Activated naive CD8-positive, alpha-beta T cell treated with anti-CD3 and anti-CD28 coated beads, Interleukin-2, amount 50 U/mL, for 24 hours (primary cell): ENCODE results near the gene LDLRAD4.
"Not testable (repeated sequence)": the region's sequence is repeated elsewhere in the genome, so short reads cannot be mapped to it uniquely, and the experiment has no call there.

ENCODE experiments used
- ATAC-seq: fragments of 150-1000 bp; cut with Tn5 transposase; one replicate; pipeline ENCODE4 v1.10.0; 2021
- DNase-seq: peaks from one replicate; pipeline ENCODE4 v3.0.0; 2021
- H3K27ac Mint-ChIP-seq: one replicate; pipeline ENCODE4 v1.8.0; 2021; ENCODE audit warnings: mild to moderate bottlenecking, mixed read lengths
- H3K27me3 Mint-ChIP-seq: one replicate; pipeline ENCODE4 v1.8.0; 2021; ENCODE audit warnings: mixed read lengths
- H3K36me3 Mint-ChIP-seq: one replicate; pipeline ENCODE4 v1.8.0; 2021; ENCODE audit warnings: low read depth, mixed read lengths
- H3K4me1 Mint-ChIP-seq: one replicate; pipeline ENCODE4 v1.8.0; 2021; ENCODE audit warnings: mixed read lengths
- H3K4me3 Mint-ChIP-seq: one replicate; pipeline ENCODE4 v1.8.0; 2021; ENCODE audit warnings: mild to moderate bottlenecking, moderate library complexity, mixed read lengths
- H3K9me3 Mint-ChIP-seq: one replicate; pipeline ENCODE4 v1.8.0; 2021; ENCODE audit warnings: mixed read lengths

The LDLRAD4 gene

GRCh38 chr18:13465476-13465875, 246.9 kb downstream of the LDLRAD4 start:
- peaks cover 16% of the 10 kb centered on the region for H3K9me3 Mint-ChIP-seq
- no peak for DNase-seq
- peaks cover 59% of the 10 kb centered on the region for H3K4me1 Mint-ChIP-seq
- peaks cover 30% of the 10 kb centered on the region for H3K36me3 Mint-ChIP-seq
- no peak for ATAC-seq
- no peaks in the 10 kb centered on the region for H3K27me3 Mint-ChIP-seq
- H3K4me3 Mint-ChIP-seq, result peak overlapping the region; percentile 86
- H3K27ac Mint-ChIP-seq, result peak overlapping the region; percentile 93

DNA sequence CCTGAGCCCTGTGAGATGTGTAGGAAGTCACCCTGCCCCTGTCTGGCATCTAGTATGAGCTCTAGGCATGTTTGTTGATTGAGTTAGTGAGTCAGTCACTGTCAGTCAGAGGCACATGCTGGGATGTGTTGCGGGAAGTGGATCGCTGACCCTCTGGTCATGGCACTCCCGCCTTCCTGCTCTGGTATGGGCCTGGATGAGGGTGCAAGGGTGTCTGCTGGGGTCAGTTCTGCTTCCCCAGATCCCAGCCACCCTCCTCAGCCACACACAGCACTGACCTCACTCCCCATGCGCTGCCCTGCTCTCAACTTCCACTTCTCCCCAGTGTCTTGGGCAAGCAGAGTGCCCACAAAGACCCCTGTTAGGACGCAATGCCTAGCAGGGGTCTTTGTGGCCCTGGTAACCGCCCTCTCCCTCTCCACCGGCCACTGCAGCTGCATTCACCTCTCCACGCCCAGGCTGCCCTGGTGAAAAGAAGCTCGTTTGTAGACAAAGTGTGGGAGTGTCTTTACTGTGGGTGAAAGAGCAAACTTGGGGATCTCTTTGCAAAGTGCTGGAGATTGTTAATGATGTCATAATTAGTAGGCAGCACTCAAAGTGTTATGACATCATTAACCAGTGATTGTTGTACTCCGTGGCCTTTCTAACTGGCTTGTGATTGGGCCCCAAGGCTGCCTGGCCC, 252.1 kb downstream of the LDLRAD4 start:
- no peak overlapping the region for H3K4me3 Mint-ChIP-seq
- no peak for DNase-seq
- no peaks in the 10 kb centered on the region for H3K27me3 Mint-ChIP-seq
- no peak overlapping the region for H3K27ac Mint-ChIP-seq
- H3K9me3 Mint-ChIP-seq, result peaks cover 16% of the 10 kb centered on the region
- peaks cover 38% of the 10 kb centered on the region for H3K4me1 Mint-ChIP-seq
- H3K36me3 Mint-ChIP-seq, result peaks cover 38% of the 10 kb centered on the region
- ATAC-seq, result no peak

DNA sequence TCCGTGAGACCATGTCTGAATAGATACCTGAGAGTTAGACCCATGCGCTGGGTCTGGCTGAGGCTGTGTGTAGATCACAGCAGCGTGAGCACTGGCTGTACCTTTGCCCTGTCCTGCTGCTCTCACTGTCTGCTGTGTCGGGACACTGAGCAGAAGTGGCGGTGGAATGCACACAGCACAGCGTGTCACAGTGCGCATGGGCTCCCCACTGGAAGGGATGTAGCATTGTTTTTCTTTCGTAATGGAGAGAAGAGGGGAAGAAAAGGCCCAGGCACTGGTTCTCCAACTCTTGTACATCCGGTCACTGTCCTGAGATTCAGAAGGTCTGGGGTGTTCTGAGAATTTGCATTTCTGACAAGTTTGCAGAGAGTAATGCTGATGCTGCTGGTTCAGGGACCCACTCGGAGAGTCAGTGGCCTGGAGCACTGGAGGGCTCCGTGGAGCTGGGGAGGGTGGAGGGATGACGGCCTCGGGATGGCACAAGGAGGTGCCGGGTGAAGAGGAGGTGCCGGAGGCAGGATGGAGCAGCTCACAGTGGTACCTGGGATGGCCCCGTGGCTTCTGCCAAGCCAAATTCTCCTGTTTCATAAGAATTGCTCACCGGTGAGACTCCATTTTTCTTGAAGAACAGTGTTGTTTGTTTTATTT, 252.8 kb downstream of the LDLRAD4 start:
- Mint-ChIP-seq H3K36me3 (peaks cover 37% of the 10 kb centered on the region), H3K4me1 (peaks cover 33% of the 10 kb centered on the region), H3K4me3 (no peak overlapping the region), H3K27me3 (no peaks in the 10 kb centered on the region), H3K9me3 (peaks cover 16% of the 10 kb centered on the region), H3K27ac (no peak overlapping the region)
- ATAC-seq (no peak), DNase-seq (no peak)

DNA sequence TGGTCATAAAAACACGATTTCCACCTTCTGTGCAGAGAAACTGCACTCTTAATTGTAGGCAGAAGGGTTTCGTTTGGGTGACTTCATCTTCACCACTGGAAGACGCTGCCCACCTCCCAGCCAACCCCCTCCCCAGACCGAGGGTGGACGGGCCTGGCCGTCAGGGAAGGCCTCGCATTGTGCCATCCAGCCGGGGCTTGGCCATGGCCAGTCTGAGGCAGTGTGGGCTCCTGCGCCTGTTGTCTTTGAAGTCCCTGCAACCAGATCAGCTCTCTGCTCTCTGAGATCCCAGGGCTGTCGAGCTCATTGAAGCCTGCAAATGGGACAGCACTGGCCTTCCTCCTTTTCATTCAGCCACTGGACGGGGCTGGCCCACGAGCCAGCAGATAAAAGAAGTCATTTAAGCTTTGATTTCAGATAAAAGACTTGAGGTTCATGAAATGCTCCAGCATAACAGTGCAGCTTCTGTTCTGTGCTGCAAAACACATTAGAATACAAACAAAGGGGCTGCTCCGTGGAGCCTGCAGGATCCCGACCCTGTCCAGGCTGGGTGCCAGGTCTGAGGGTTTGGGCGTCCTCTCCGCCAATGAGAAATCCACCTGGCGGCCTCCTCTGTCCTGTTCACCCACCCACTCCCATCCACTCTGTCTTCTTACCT, 253.5 kb downstream of the LDLRAD4 start:
- Mint-ChIP-seq H3K4me1 (peaks cover 30% of the 10 kb centered on the region), H3K9me3 (peaks cover 8% of the 10 kb centered on the region), H3K4me3 (no peak overlapping the region), H3K36me3 (peaks cover 37% of the 10 kb centered on the region), H3K27me3 (no peaks in the 10 kb centered on the region), H3K27ac (no peak overlapping the region)
- DNase-seq (no peak), ATAC-seq (no peak)

GRCh38 chr18:13473751-13474150, 255.2 kb downstream of the LDLRAD4 start:
- Mint-ChIP-seq H3K27ac (no peak overlapping the region), H3K4me1 (peaks cover 27% of the 10 kb centered on the region), H3K36me3 (peaks cover 39% of the 10 kb centered on the region), H3K9me3 (peaks cover under 1% of the 10 kb centered on the region), H3K4me3 (no peak overlapping the region), H3K27me3 (no peaks in the 10 kb centered on the region)
- ATAC-seq, result no peak
- DNase-seq, result no peak

GRCh38 chr18:13474336-13474735, 255.8 kb downstream of the LDLRAD4 start:
- Mint-ChIP-seq H3K27me3 (no peaks in the 10 kb centered on the region), H3K4me3 (no peak overlapping the region), H3K9me3 (peaks cover 4% of the 10 kb centered on the region), H3K27ac (no peak overlapping the region), H3K36me3 (peaks cover 42% of the 10 kb centered on the region), H3K4me1 (peaks cover 22% of the 10 kb centered on the region)
- no peak for DNase-seq
- no peak for ATAC-seq

DNA sequence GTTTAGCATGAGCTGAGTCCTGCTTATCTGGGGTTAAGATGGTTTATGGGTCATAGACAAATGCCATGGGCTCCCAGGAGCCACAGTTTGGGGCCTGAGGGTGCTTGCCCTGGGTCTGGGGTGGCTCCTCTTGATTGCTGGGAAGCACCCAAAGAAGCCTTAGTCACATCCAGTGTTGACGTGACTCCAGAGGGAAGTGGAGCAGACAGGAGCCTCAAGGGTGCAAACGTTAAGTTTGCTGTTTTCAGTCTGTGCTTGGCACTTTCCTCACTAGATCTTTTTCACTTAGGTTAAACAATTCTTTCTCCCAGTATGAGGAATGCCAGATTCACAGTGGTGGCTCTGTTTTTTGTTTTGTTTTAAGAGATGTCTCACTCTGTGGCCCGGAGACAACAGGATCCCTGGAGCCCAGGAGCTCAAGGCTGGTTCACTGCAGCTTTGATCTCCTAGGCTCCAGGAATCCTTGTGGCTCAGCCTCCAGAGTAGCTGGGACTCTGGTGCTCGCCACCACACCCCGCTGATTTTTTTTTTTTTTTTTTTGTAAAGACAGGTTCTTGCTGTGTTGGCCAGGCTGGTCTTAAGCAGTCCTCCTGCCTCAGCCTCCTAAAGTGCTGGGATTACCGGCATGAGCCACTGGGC, 256.5 kb downstream of the LDLRAD4 start:
- DNase-seq, result no peak
- H3K27me3 Mint-ChIP-seq, result no peaks in the 10 kb centered on the region
- H3K27ac Mint-ChIP-seq, result no peak overlapping the region
- peaks cover 22% of the 10 kb centered on the region for H3K4me1 Mint-ChIP-seq
- no peak for ATAC-seq
- peaks cover 4% of the 10 kb centered on the region for H3K9me3 Mint-ChIP-seq
- no peak overlapping the region for H3K4me3 Mint-ChIP-seq
- H3K36me3 Mint-ChIP-seq, result peaks cover 42% of the 10 kb centered on the region

DNA sequence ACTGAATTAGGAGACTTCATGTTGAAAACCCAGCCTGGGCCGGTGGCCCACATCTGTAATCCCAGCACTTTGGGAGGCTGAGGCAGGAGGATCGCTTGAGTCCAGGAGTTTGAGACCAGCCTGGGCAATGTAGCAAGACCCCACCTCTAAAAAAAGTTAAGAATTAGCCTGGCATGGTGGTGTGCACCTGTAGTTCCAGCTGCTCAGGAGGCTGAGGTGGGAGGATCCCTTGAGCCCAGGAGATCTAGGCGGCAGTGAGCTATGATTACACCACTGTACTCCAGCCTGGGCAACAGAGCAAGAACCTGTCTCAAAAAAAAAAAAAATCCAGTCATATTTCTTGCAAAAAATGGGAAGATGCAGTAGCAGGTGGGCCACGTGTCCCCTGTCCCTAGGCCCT, 257.8 kb downstream of the LDLRAD4 start:
- not testable (repeated sequence) for DNase-seq, H3K4me3 Mint-ChIP-seq, H3K27ac Mint-ChIP-seq, H3K9me3 Mint-ChIP-seq, ATAC-seq, H3K27me3 Mint-ChIP-seq
- Mint-ChIP-seq H3K4me1 (peaks cover 28% of the 10 kb centered on the region), H3K36me3 (peaks cover 40% of the 10 kb centered on the region)

- no peak overlapping the region for H3K27ac Mint-ChIP-seq
- no peaks in the 10 kb centered on the region for H3K27me3 Mint-ChIP-seq
- H3K4me1 Mint-ChIP-seq, result peaks cover 29% of the 10 kb centered on the region
- H3K9me3 Mint-ChIP-seq, result peaks cover 4% of the 10 kb centered on the region
- ATAC-seq (no peak), DNase-seq (no peak)
- peaks cover 40% of the 10 kb centered on the region for H3K36me3 Mint-ChIP-seq
- no peak overlapping the region for H3K4me3 Mint-ChIP-seq
Observed at GRCh38 chr18:13477147-13477683, 258.7 kb downstream of the LDLRAD4 start.

DNA sequence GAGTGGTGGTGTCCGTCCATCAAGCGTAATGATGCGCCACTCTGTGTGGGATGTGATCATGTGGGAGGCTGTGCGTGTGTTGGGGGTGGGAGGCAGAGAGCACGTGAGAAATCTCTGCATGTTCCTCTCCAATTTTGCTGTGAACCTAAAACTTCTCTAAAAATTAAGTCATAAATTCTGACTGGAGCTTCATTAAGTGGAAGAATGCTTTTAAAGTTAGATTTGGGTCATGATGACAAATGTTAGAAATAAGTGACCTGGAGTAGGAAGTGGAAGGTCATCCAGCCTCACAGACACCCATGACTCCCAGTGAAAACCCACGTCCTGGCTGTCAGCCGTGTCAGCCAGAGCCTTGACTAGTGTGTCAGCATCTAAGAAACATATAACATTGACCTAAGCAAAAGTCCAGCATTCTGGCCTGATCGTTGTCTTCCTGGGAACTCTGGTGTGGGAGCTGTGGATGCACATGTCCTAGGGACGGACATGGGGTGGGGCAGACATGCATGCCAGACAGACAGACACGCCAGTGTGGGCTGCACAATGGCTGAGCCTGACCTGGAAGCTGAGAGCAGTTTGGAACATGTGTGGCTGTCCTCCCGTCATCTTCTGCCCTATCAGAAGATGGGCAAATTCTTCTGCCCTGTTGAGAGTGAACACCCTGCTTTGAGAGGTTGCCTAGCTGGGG, 262.2 kb downstream of the LDLRAD4 start:
- ATAC-seq (no peak), DNase-seq (no peak)
- H3K27ac Mint-ChIP-seq, result no peak overlapping the region
- peaks cover 39% of the 10 kb centered on the region for H3K4me1 Mint-ChIP-seq
- no peak overlapping the region for H3K4me3 Mint-ChIP-seq
- H3K27me3 Mint-ChIP-seq, result no peaks in the 10 kb centered on the region
- peaks cover 4% of the 10 kb centered on the region for H3K9me3 Mint-ChIP-seq
- H3K36me3 Mint-ChIP-seq, result peaks cover 36% of the 10 kb centered on the region

DNA sequence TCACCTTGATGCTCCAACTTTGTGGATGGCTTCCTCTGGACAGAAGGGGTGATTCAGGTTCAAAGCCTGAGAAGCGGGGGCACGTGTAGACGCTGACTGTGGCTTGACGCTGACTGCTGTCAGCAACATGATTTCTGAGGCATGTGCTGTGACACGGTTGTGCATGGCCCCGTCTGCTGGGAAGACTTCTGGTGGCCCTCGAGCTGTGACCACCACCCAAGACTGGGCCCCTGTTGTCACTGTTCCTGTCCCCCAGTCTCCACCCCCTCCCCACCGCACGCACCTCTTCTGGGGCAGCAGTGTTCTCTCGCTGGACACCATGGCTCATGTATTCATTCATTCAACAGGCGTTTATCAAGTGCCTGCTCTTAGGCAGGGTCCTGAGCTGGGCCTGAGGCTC, 262.8 kb downstream of the LDLRAD4 start:
- no peak overlapping the region for H3K27ac Mint-ChIP-seq
- peaks cover 4% of the 10 kb centered on the region for H3K9me3 Mint-ChIP-seq
- no peak for DNase-seq
- ATAC-seq, result no peak
- H3K27me3 Mint-ChIP-seq, result no peaks in the 10 kb centered on the region
- peaks cover 33% of the 10 kb centered on the region for H3K36me3 Mint-ChIP-seq
- peaks cover 39% of the 10 kb centered on the region for H3K4me1 Mint-ChIP-seq
- no peak overlapping the region for H3K4me3 Mint-ChIP-seq

- DNase-seq (no peak), ATAC-seq (peak; percentile 15)
- peaks cover 4% of the 10 kb centered on the region for H3K9me3 Mint-ChIP-seq
- peak overlapping the region; percentile 62 for H3K27ac Mint-ChIP-seq
- H3K36me3 Mint-ChIP-seq, result peaks cover 26% of the 10 kb centered on the region
- peaks cover 39% of the 10 kb centered on the region for H3K4me1 Mint-ChIP-seq
- H3K4me3 Mint-ChIP-seq, result no peak overlapping the region
- no peaks in the 10 kb centered on the region for H3K27me3 Mint-ChIP-seq
Observed at GRCh38 chr18:13481820-13482617, 263.5 kb downstream of the LDLRAD4 start.

GRCh38 chr18:13482618-13482945, 264.0 kb downstream of the LDLRAD4 start:
- peaks cover 4% of the 10 kb centered on the region for H3K9me3 Mint-ChIP-seq
- no peak for ATAC-seq
- H3K4me1 Mint-ChIP-seq, result peaks cover 41% of the 10 kb centered on the region
- peak overlapping the region; percentile 62 for H3K27ac Mint-ChIP-seq
- DNase-seq, result no peak
- peaks cover 21% of the 10 kb centered on the region for H3K36me3 Mint-ChIP-seq
- H3K4me3 Mint-ChIP-seq, result no peak overlapping the region
- no peaks in the 10 kb centered on the region for H3K27me3 Mint-ChIP-seq
